HepG2 (cell line): ENCODE results near the gene MRNIP. TPM values are rescaled to one million over a fixed set of nuclear protein-coding genes. Genes with fewer than 3 reads are reported as not detected.

Source experiments
- ATAC-seq: fragments of 200-7000 bp; cut with Tn5 transposase; 3 replicates; pipeline ENCODE4 v1.9.1; 2020; ENCODE audit warnings: mild to moderate bottlenecking, moderate library complexity
- BruUV-seq: library from RNA; stranded (reverse); fragments of 400-500 nt; replicated peaks from 2 replicates; lab custom pipeline; 2021; lab: Mats Ljungman, UMichigan
- CTCF ChIA-PET: fragments of 300-600 bp; formaldehyde crosslinking; extraction: SDS; loops from one replicate; lab custom pipeline; 2021; ENCODE audit warnings: low total read pairs, inconsistent platforms, low intra/inter-chr PET ratio; lab: Yijun Ruan, JAX
- POLR2A ChIA-PET: fragments of 350-600 bp; sonication (Branson Sonifier 250); formaldehyde crosslinking; loops from one replicate; lab custom pipeline; 2020; ENCODE audit warnings: antibody characterized with exemption, inconsistent platforms; lab: Yijun Ruan, JAX
- DNase-seq: peaks from one replicate; pipeline ENCODE4 v3.0.0-alpha.2; 2015; ENCODE audit warnings: low spot score
- FAIRE-seq: peaks from 3 replicates; lab custom pipeline; 2011; peaks lifted over from hg19 to GRCh38; lab: Jason Lieb, UNC
- H2AFZ ChIP-seq: one replicate; pipeline ENCODE4 v1.6.1; 2011; ENCODE audit warnings: low read length, inconsistent platforms
- H3K27ac ChIP-seq: fragments of 300-600 bp; 3 replicates; pipeline ENCODE4 v1.8.0; 2011; ENCODE audit warnings: mixed run types, mild to moderate bottlenecking, mixed read lengths, low read length, inconsistent platforms; ENCODE audit not compliant: insufficient read depth; ENCODE audit errors: extremely low read length
- H3K27me3 ChIP-seq, 2 experiments: fragments of 200-600 bp in 1 of 2; 2 replicates in 1 of 2; 3 replicates in 1 of 2; pipeline versions ENCODE4 v1.6.0 to v1.8.0; 2011; ENCODE audit warnings: low read length in 2 of 2, mild to moderate bottlenecking in 2 of 2, moderate library complexity in 2 of 2, inconsistent platforms in 1 of 2; ENCODE audit not compliant: insufficient read depth in 2 of 2, control insufficient read depth in 1 of 2
- H3K36me3 ChIP-seq, 2 experiments: fragments of 200-600 bp in 1 of 2; replicated peaks in 1 of 2; 2 replicates in 1 of 2; 3 replicates in 1 of 2; pipeline versions ENCODE4 v1.5.1 to v1.8.0; 2011; ENCODE audit warnings: low read length in 2 of 2, inconsistent platforms in 1 of 2; ENCODE audit not compliant: insufficient read depth in 2 of 2, control insufficient read depth in 1 of 2
- H3K4me1 ChIP-seq: 2 replicates; pipeline ENCODE4 v1.5.1; 2012; ENCODE audit warnings: low read length, inconsistent platforms; ENCODE audit not compliant: insufficient read depth
- H3K4me2 ChIP-seq: 2 replicates; pipeline ENCODE4 v1.6.0; 2011; ENCODE audit warnings: low read depth, low read length, inconsistent platforms
- H3K4me3 ChIP-seq, 3 experiments: fragments of 200-600 bp in 1 of 3; sonication (generic), shearing (Covaris generic) in 1 of 3; replicated peaks in 1 of 3; 2 replicates each; pipeline ENCODE4 v1.5.1; 2011 to 2016; ENCODE audit warnings: low read length in 3 of 3, inconsistent platforms in 2 of 3, low read depth in 2 of 3, mild to moderate bottlenecking in 2 of 3, control low read depth in 1 of 3, mixed read lengths in 1 of 3; ENCODE audit not compliant: insufficient read depth in 1 of 3
- H3K79me2 ChIP-seq: one replicate; pipeline ENCODE4 v1.6.1; 2011; ENCODE audit warnings: low read length, inconsistent platforms; ENCODE audit not compliant: insufficient read depth
- H3K9ac ChIP-seq: 2 replicates; pipeline ENCODE4 v1.6.0; 2011; ENCODE audit warnings: mild to moderate bottlenecking, low read depth, low read length, inconsistent platforms; ENCODE audit not compliant: insufficient read depth
- H3K9me3 ChIP-seq: 2 replicates; pipeline ENCODE4 v1.5.1; 2012; ENCODE audit warnings: mild to moderate bottlenecking, low read length
- H4K20me1 ChIP-seq: 2 replicates; pipeline ENCODE4 v1.6.0; 2011; ENCODE audit warnings: inconsistent platforms, mild to moderate bottlenecking, low read length, moderate library complexity; ENCODE audit not compliant: insufficient read depth
- HIVEP1 ChIP-seq: sonication (generic); formaldehyde crosslinking; IDR thresholded peaks from 2 replicates; pipeline ENCODE4 v1.4.0; 2020; ENCODE audit warnings: mild to moderate bottlenecking, missing genetic modification reagents
- KLF13 ChIP-seq: sonication (generic); formaldehyde crosslinking; IDR thresholded peaks from 2 replicates; pipeline ENCODE4 v1.4.0; 2020; ENCODE audit warnings: mild to moderate bottlenecking, missing genetic modification reagents
- MBD4 ChIP-seq: IDR thresholded peaks from 2 replicates; pipeline ENCODE4 v1.6.1; 2012; ENCODE audit warnings: low read length, inconsistent platforms, borderline replicate concordance
- MZF1 ChIP-seq: sonication (generic); formaldehyde crosslinking; IDR thresholded peaks from 2 replicates; pipeline ENCODE4 v1.8.1; 2023; ENCODE audit warnings: mild to moderate bottlenecking, missing genetic modification reagents, borderline replicate concordance
- POLR2AphosphoS5 ChIP-seq: IDR thresholded peaks from 2 replicates; pipeline ENCODE4 v1.6.1; 2012; ENCODE audit warnings: low read depth, low read length
- POLR2G ChIP-seq: fragments of 200-400 bp; formaldehyde crosslinking; IDR thresholded peaks from 2 replicates; pipeline ENCODE4 v1.6.1; 2018; ENCODE audit warnings: mild to moderate bottlenecking, low read depth, low read length, moderate library complexity
- RAD21 ChIP-seq: fragments of 450-650 bp; formaldehyde crosslinking; IDR thresholded peaks from 2 replicates; pipeline ENCODE4 v1.5.0; 2020; ENCODE audit warnings: mild to moderate bottlenecking
- RBAK ChIP-seq: sonication (generic); formaldehyde crosslinking; IDR thresholded peaks from 2 replicates; pipeline ENCODE4 v1.5.1; 2020; ENCODE audit warnings: mild to moderate bottlenecking, missing genetic modification reagents
- RBFOX2 ChIP-seq: fragments of 200-400 bp; formaldehyde crosslinking; IDR thresholded peaks from 2 replicates; pipeline ENCODE4 v1.6.1; 2017; ENCODE audit warnings: low read depth, mild to moderate bottlenecking, low read length
- SNAI1 ChIP-seq: sonication (generic); formaldehyde crosslinking; IDR thresholded peaks from 2 replicates; pipeline ENCODE4 v1.5.0; 2020; ENCODE audit warnings: mild to moderate bottlenecking, missing genetic modification reagents, borderline replicate concordance
- ZNF317 ChIP-seq: sonication (generic); formaldehyde crosslinking; IDR thresholded peaks from 2 replicates; pipeline ENCODE4 v1.5.0; 2020; ENCODE audit warnings: mild to moderate bottlenecking, missing genetic modification reagents
- ZNF589 ChIP-seq: sonication (generic); formaldehyde crosslinking; conservative IDR thresholded peaks from 2 replicates; pipeline ENCODE4 v1.8.0; 2022; ENCODE audit warnings: mild to moderate bottlenecking, moderate library complexity, missing genetic modification reagents
- ZSCAN12 ChIP-seq: sonication (generic); formaldehyde crosslinking; IDR thresholded peaks from 2 replicates; pipeline ENCODE4 v1.9.0; 2021; ENCODE audit warnings: mild to moderate bottlenecking, missing genetic modification reagents
- WGBS: methylation state at CpG from one replicate; pipeline ENCODE4 v1.1.6; 2017; ENCODE audit warnings: low lambda C conversion rate; 5-methylcytosine and 5-hydroxymethylcytosine counted together
- in situ Hi-C: cut with HindIII; loops from 2 replicates; pipeline ENCODE4 v1.10.0; 2017; ENCODE audit warnings: low pct_unique_long_range_greater_than_20kb; ENCODE audit not compliant: extremely low pct_ligation_motif_present
- intact Hi-C: fragments of 100-400 bp; cut with micrococcal nuclease; formaldehyde crosslinking; loops from one replicate; pipeline ENCODE4 v1.10.0; 2022; ENCODE audit not compliant: unreplicated experiment
- polyA plus RNA-seq, 8 experiments: library from polyadenylated mRNA; depleted of rRNA in 3 of 8; stranded (reverse) in 7 of 8; unstranded in 1 of 8; fragments of >200 nt; fragmentation: Illumina TruSeq in 4 of 8; extraction: Trizol in 4 of 8; gene quantifications; 2 replicates each; pipeline versions ENCODE4 v1.2.1 to v1.2.3, GENCODE V29; 2011 to 2016; ENCODE audit warnings: low read depth in 4 of 8, missing spikeins in 1 of 8, mixed read lengths in 1 of 8; ENCODE audit not compliant: insufficient read depth in 1 of 8
- total RNA-seq, 5 experiments: library from RNA; depleted of rRNA; stranded (reverse); fragments of >200 nt; fragmentation: Illumina TruSeq; extraction: Trizol; gene quantifications; 2 replicates each; pipeline ENCODE4 v1.2.3, GENCODE V29; 2016; ENCODE audit warnings: low read depth in 1 of 5
- TF ChIP-seq, protein P1 (sequence below): IDR thresholded peaks from 2 replicates; pipeline ENCODE4 v1.6.1; 2018; ENCODE audit warnings: missing genetic modification reagents

MRNIP gene
- total and polyA plus RNA-seq, 2 of the 13 experiments (the other 11 are each of a cell fraction or from before 2014, with no cell fraction given): 15.5 to 34.1 TPM

GRCh38 chr5:179833709-179834070 is 24.9 kb downstream of the MRNIP start:
- DNase-seq: no peak
- no peaks in the 10 kb centered on the region for H3K9me3 ChIP-seq
- peaks cover 21% of the 10 kb centered on the region for H3K4me1 ChIP-seq
- ChIA-PET CTCF (no interaction called here), POLR2A (interaction anchor here (1.4 to 1.5 kb wide), 2 partner anchors 8 to 23 kb away, joined by 4 read pairs; no protein-coding TSS in a partner anchor)
- no peaks in the 10 kb centered on the region for H3K79me2 ChIP-seq
- peaks cover 23% of the 10 kb centered on the region; the same call in 1 of the 2 replicates for H4K20me1 ChIP-seq
- TF ChIP-seq SNAI1 (CRISPR knock-in tag): no peak
- TF ChIP-seq ZSCAN12 (CRISPR knock-in tag): no peak
- TF ChIP-seq HIVEP1 (CRISPR knock-in tag): no peak
- no peak for TF ChIP-seq MZF1 (CRISPR knock-in tag)
- TF ChIP-seq, protein P1, sequence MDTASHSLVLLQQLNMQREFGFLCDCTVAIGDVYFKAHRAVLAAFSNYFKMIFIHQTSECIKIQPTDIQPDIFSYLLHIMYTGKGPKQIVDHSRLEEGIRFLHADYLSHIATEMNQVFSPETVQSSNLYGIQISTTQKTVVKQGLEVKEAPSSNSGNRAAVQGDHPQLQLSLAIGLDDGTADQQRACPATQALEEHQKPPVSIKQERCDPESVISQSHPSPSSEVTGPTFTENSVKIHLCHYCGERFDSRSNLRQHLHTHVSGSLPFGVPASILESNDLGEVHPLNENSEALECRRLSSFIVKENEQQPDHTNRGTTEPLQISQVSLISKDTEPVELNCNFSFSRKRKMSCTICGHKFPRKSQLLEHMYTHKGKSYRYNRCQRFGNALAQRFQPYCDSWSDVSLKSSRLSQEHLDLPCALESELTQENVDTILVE (CRISPR knock-in tag): no peak
- TF ChIP-seq MBD4: no peak
- TF ChIP-seq POLR2AphosphoS5: 0 out of 2 replicates have a peak, but pooled peaks have one; percentile 11
- no peak for TF ChIP-seq RBAK (CRISPR knock-in tag)
- TF ChIP-seq POLR2G: peak; percentile 14; the same call in 1 of the 2 replicates
- peak; percentile 21; the same call in 1 of the 2 replicates for TF ChIP-seq RBFOX2
- TF ChIP-seq ZNF317 (CRISPR knock-in tag): no peak
- TF ChIP-seq ZNF589 (CRISPR knock-in tag): no peak
- TF ChIP-seq RAD21 (CRISPR knock-in tag): no peak
- no peak for TF ChIP-seq KLF13 (CRISPR knock-in tag)
- no peak for FAIRE-seq
- H3K4me3 ChIP-seq: no peak overlapping the region
- no peak overlapping the region for H3K4me2 ChIP-seq
- H3K27me3 ChIP-seq: no peaks in the 10 kb centered on the region
- ATAC-seq: no peak
- intact Hi-C loops: no loop called here
- in situ Hi-C loops: no loop called here
- WGBS: 94% methylated on average over 3 of the region's 3 CpGs
- no peak overlapping the region for H3K27ac ChIP-seq
- no peak overlapping the region for H3K9ac ChIP-seq
- peaks cover 38 to 68% of the 10 kb centered on the region in 2 experiments for H3K36me3 ChIP-seq
- no peak overlapping the region for H2AFZ ChIP-seq
- BruUV-seq: no TSS peak
